Keratinocyte (primary cell): Measurements from ENCODE around the gene NFE2L1. TPM values are rescaled to one million over a fixed set of nuclear protein-coding genes. Genes with fewer than 3 reads are reported as not detected.

Experiments used
- DNase-seq: peaks from one replicate; pipeline ENCODE4 v3.0.0-alpha.2; 2011; ENCODE audit warnings: low read depth, missing footprints, low spot score
- FAIRE-seq: peaks from 2 replicates; lab custom pipeline; 2011; peaks lifted over from hg19 to GRCh38; lab: Jason Lieb, UNC
- H2AFZ ChIP-seq: 2 replicates; pipeline ENCODE4 v1.6.0; 2012; ENCODE audit warnings: low read length, control low read depth, inconsistent platforms; ENCODE audit not compliant: control insufficient read depth
- H3K27ac ChIP-seq: 2 replicates; pipeline ENCODE4 v1.5.1; 2011; ENCODE audit warnings: low read length; ENCODE audit not compliant: control insufficient read depth, insufficient read depth
- H3K27me3 ChIP-seq: 3 replicates; pipeline ENCODE4 v1.6.0; 2011; ENCODE audit warnings: low read length; ENCODE audit not compliant: control insufficient read depth, insufficient read depth; ENCODE audit errors: extremely low read depth
- H3K36me3 ChIP-seq, 2 experiments: 2 replicates in 1 of 2; 3 replicates in 1 of 2; pipeline ENCODE4 v1.5.1; 2011; ENCODE audit warnings: low read length in 2 of 2, mild to moderate bottlenecking in 1 of 2; ENCODE audit not compliant: control insufficient read depth in 2 of 2, insufficient read depth in 2 of 2; ENCODE audit errors: extremely low read depth in 1 of 2
- H3K4me1 ChIP-seq: 3 replicates; pipeline ENCODE4 v1.5.1; 2011; ENCODE audit warnings: low read length; ENCODE audit not compliant: control insufficient read depth, insufficient read depth; ENCODE audit errors: extremely low read depth
- H3K4me2 ChIP-seq: 3 replicates; pipeline ENCODE4 v1.6.0; 2011; ENCODE audit warnings: low read depth, low read length; ENCODE audit not compliant: control insufficient read depth, insufficient read depth; ENCODE audit errors: extremely low read depth
- H3K4me3 ChIP-seq, 3 experiments: fragments of 200-600 bp in 1 of 3; sonication (generic) in 1 of 3; 2 replicates in 2 of 3; 3 replicates in 1 of 3; pipeline ENCODE4 v1.5.1; 2011 to 2016; ENCODE audit warnings: low read length in 3 of 3, mild to moderate bottlenecking in 3 of 3, control low read depth in 2 of 3, inconsistent platforms in 1 of 3, low read depth in 1 of 3, mixed read lengths in 1 of 3, mixed run types in 1 of 3, moderate library complexity in 1 of 3; ENCODE audit not compliant: control insufficient read depth in 2 of 3, insufficient read depth in 2 of 3; ENCODE audit errors: extremely low read depth in 1 of 3
- H3K79me2 ChIP-seq: 2 replicates; pipeline ENCODE4 v1.6.0; 2012; ENCODE audit warnings: low read length; ENCODE audit not compliant: control insufficient read depth, insufficient read depth
- H3K9ac ChIP-seq: 3 replicates; pipeline ENCODE4 v1.6.0; 2011; ENCODE audit warnings: low read length; ENCODE audit not compliant: control insufficient read depth, insufficient read depth; ENCODE audit errors: extremely low read depth
- H3K9me1 ChIP-seq: 3 replicates; pipeline ENCODE4 v1.6.0; 2011; ENCODE audit warnings: low read length; ENCODE audit not compliant: control insufficient read depth, insufficient read depth; ENCODE audit errors: extremely low read depth
- H3K9me3 ChIP-seq: 2 replicates; pipeline ENCODE4 v1.5.1; 2012; ENCODE audit warnings: low read depth, low read length; ENCODE audit not compliant: control insufficient read depth
- H4K20me1 ChIP-seq: 3 replicates; pipeline ENCODE4 v1.6.0; 2011; ENCODE audit warnings: low read length; ENCODE audit not compliant: control insufficient read depth, insufficient read depth; ENCODE audit errors: extremely low read depth
- EZH2 ChIP-seq: IDR thresholded peaks from one replicate; pipeline ENCODE4 v1.6.1; 2012; ENCODE audit warnings: inconsistent platforms, mild to moderate bottlenecking, low read length, moderate library complexity
- dilution Hi-C: fragments of 300-500 bp; cut with MboI; formaldehyde crosslinking; loops from one replicate; pipeline ENCODE4 v1.7.0; 2020; ENCODE audit warnings: low sequenced_read_pairs; ENCODE audit not compliant: extremely low pct_ligation_motif_present
- polyA plus RNA-seq, 5 experiments: library from polyadenylated mRNA; depleted of rRNA in 3 of 5; stranded (reverse) in 3 of 5; stranded (forward) in 1 of 5; unstranded in 1 of 5; fragments of >200 nt; gene quantifications; 1 replicate in 1 of 5; 2 replicates in 3 of 5; 3 replicates in 1 of 5; pipeline versions ENCODE4 v1.2.1 to v1.2.3, GENCODE V29; 2011 to 2012; ENCODE audit warnings: missing spikeins in 2 of 5, low read depth in 1 of 5, low replicate concordance in 1 of 5
- TF ChIP-seq, protein P1 (sequence below), 3 experiments: IDR thresholded peaks in 1 of 3; conservative IDR thresholded peaks in 1 of 3; optimal IDR thresholded peaks in 1 of 3; 2 replicates in 2 of 3; 3 replicates in 1 of 3; pipeline versions ENCODE3 to v1.5.1; 2011; ENCODE audit warnings: low read length in 3 of 3, mild to moderate bottlenecking in 3 of 3, moderate library complexity in 2 of 3, control low read depth in 1 of 3, inconsistent platforms in 1 of 3; ENCODE audit not compliant: insufficient read depth in 2 of 3; ENCODE audit errors: extremely low read depth in 1 of 3

Gene NFE2L1
- polyA plus RNA-seq, 1 donor (not counting 4 experiments of a cell fraction or from before 2014, with no cell fraction given), result 208 TPM

DNA sequence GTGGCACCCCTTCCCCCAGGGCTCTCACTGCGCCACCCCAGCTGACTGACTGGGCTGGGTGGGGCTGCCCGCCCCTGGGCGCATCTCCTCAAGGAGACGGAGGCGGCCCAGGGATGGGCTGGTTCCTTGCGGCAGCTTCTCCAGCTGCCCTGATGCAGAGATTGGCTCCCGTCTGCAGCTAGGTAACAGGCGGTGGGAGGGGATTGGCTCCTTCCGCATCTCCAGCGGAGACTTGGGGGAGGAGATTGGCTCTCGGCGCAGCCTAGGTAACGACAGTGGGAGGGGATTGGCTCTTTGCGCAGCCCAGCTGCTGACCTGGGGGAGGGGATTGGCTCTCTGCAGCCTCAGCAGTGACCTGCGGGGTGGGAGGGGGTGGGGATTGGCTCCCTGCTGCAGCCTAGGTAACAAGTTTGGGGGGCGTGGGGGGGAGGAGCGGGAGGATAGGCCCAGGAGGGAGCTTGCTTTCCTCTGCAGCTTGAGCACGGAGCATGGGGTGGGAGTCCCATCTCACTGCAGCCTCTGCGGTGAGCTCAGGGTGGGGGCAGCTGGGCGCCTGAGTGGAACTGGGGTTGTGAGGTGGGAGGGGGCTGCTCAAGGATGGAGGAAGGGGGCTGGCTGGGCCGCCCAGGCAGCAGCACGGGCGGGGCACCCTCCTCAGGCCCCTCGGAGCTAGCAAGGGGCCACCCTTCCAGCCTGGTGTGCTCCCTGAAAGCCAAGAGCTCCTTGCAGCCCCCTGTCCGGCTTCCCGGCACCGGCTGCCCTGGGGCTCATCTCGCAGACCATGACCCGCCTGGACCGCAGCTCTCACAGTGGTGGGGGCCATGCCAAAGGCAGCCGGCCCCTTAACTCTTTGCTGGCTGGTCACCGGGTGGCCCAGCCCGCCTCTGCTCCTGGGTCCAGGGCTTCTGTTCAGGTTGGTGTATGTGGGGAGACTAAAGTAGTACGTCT, 6.4 kb downstream of the NFE2L1 start:
- no peaks in the 10 kb centered on the region for H3K27me3 ChIP-seq
- peaks cover 82% of the 10 kb centered on the region for H3K79me2 ChIP-seq
- H3K4me2 ChIP-seq, result peak overlapping the region; percentile 67
- H3K9ac ChIP-seq, result peak overlapping the region; percentile 64
- peak overlapping the region; percentile 93 for H3K27ac ChIP-seq
- H3K9me3 ChIP-seq, result no peaks in the 10 kb centered on the region
- peak overlapping the region; percentile 1 to 86 (median 72) for H3K4me3 ChIP-seq
- H3K4me1 ChIP-seq, result peaks cover 62% of the 10 kb centered on the region
- peak; percentile 75 for DNase-seq
- H4K20me1 ChIP-seq, result peaks cover 16% of the 10 kb centered on the region
- H3K36me3 ChIP-seq, result peaks cover 34 to 67% of the 10 kb centered on the region in 2 experiments
- no peak overlapping the region for H2AFZ ChIP-seq
- TF ChIP-seq, protein P1, sequence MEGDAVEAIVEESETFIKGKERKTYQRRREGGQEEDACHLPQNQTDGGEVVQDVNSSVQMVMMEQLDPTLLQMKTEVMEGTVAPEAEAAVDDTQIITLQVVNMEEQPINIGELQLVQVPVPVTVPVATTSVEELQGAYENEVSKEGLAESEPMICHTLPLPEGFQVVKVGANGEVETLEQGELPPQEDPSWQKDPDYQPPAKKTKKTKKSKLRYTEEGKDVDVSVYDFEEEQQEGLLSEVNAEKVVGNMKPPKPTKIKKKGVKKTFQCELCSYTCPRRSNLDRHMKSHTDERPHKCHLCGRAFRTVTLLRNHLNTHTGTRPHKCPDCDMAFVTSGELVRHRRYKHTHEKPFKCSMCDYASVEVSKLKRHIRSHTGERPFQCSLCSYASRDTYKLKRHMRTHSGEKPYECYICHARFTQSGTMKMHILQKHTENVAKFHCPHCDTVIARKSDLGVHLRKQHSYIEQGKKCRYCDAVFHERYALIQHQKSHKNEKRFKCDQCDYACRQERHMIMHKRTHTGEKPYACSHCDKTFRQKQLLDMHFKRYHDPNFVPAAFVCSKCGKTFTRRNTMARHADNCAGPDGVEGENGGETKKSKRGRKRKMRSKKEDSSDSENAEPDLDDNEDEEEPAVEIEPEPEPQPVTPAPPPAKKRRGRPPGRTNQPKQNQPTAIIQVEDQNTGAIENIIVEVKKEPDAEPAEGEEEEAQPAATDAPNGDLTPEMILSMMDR (optimal IDR thresholded peaks at IDR 0.05 in 1 of 3, IDR thresholded peaks at IDR 0.05 in 1 of 3, conservative IDR thresholded peaks at IDR 0.05 in 1 of 3; ENCODE audit: extremely low read depth in 1 of 3, insufficient read depth in 2 of 3, low read length in 3 of 3), result no peak
- dilution Hi-C loops, result no loop called here
- peak; percentile 80 for FAIRE-seq
- H3K9me1 ChIP-seq, result peaks cover 2% of the 10 kb centered on the region

DNA sequence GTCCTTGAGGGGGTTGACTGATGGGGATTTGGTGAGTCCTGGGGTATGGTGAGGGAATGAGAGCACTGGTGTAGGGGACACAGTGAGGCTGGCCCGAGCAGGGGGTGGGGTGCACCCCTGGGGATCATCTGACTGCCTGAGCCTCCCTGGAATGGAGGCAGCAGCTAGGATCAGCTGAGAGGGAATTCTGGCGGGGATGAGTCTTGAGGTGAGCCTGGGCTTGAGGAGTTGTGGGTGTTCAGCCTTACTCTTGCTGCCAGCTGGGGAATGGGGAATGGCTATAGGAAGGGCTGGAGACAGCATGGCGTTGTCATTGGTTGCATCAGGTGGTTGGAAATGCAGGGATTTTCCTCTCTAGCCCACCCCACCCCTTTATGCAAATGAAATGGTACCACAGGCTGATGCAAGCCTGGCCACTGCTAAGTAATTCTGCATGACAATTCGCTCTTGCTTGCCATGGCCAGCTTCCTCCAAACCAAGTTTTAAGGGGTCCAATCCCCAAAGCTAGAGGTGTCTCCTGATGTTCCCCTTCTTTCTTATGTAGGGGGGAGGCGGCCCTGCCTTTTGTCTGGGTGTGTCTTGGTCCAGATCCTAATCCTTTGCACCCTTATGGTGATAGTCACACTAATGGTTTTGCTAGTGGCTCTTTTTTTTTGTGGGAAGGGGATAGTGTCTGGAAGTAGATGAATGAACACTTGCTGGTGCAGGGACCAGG, 7.5 kb downstream of the NFE2L1 start:
- TF ChIP-seq, protein P1 (optimal IDR thresholded peaks at IDR 0.05 in 1 of 3, IDR thresholded peaks at IDR 0.05 in 1 of 3, conservative IDR thresholded peaks at IDR 0.05 in 1 of 3; ENCODE audit: extremely low read depth in 1 of 3, insufficient read depth in 2 of 3, low read length in 3 of 3), result no peak
- TF ChIP-seq EZH2, result no peak
- no peak overlapping the region for H2AFZ ChIP-seq
- peaks cover 54% of the 10 kb centered on the region for H3K4me1 ChIP-seq
- H3K27me3 ChIP-seq, result no peaks in the 10 kb centered on the region
- H3K4me3 ChIP-seq, result peak overlapping the region in 2 of 3 experiments; percentile 54 to 72
- peaks cover 2% of the 10 kb centered on the region for H3K9me1 ChIP-seq
- H4K20me1 ChIP-seq, result peaks cover 20% of the 10 kb centered on the region
- H3K4me2 ChIP-seq, result peak overlapping the region; percentile 67
- H3K79me2 ChIP-seq, result peaks cover 79% of the 10 kb centered on the region
- FAIRE-seq (peak; percentile 71), DNase-seq (no peak)
- dilution Hi-C loops, result no loop called here
- no peaks in the 10 kb centered on the region for H3K9me3 ChIP-seq
- peak overlapping the region; percentile 77 for H3K9ac ChIP-seq
- H3K27ac ChIP-seq, result peak overlapping the region; percentile 93
- peaks cover 42 to 74% of the 10 kb centered on the region in 2 experiments for H3K36me3 ChIP-seq
